K562 (cell line): ENCODE results near the gene ELMOD1. TPM values are rescaled to one million over a fixed set of nuclear protein-coding genes. Genes with fewer than 3 reads are reported as not detected.

Experiments used
- ATAC-seq: fragments of 200-7000 bp; cut with Tn5 transposase; 3 replicates; pipeline ENCODE4 v1.9.1; 2020; ENCODE audit warnings: moderate library complexity
- BruUV-seq: library from RNA; stranded (reverse); fragments of 400-500 nt; replicated peaks from 2 replicates; lab custom pipeline; 2021; lab: Mats Ljungman, UMichigan
- CTCF ChIA-PET: fragments of 300-600 bp; formaldehyde crosslinking; extraction: SDS; loops from one replicate; lab custom pipeline; 2021; ENCODE audit warnings: low intra/inter-chr PET ratio; lab: Yijun Ruan, JAX
- POLR2A ChIA-PET: fragments of 300-600, 350-650 bp; sonication (Branson Sonifier 250); formaldehyde crosslinking; extraction: SDS; loops from one replicate; lab custom pipeline; 2021; ENCODE audit warnings: antibody characterized with exemption, inconsistent platforms; lab: Yijun Ruan, JAX
- DNase-seq, 4 experiments: peaks; one replicate each; pipeline versions ENCODE4 v3.0.0 to v3.0.0-alpha.2; 2011 to 2018; ENCODE audit warnings: low spot score in 3 of 4, mixed read lengths in 3 of 4; ENCODE audit errors: extremely low read depth in 1 of 4
- FAIRE-seq: peaks from 2 replicates; lab custom pipeline; 2011; peaks lifted over from hg19 to GRCh38; lab: Jason Lieb, UNC
- H2AFZ ChIP-seq: 2 replicates; pipeline ENCODE4 v1.6.0; 2011; ENCODE audit warnings: low read depth, low read length, control low read depth, inconsistent platforms
- H3K27ac ChIP-seq: fragments of 200-600 bp; 3 replicates; pipeline ENCODE4 v1.8.0; 2011; ENCODE audit warnings: low read depth, mild to moderate bottlenecking, control low read depth, inconsistent platforms, low read length, moderate library complexity, mixed read lengths; ENCODE audit errors: extremely low read depth
- H3K27me3 ChIP-seq, 2 experiments: fragments of 300-600 bp in 1 of 2; 2 replicates in 1 of 2; 3 replicates in 1 of 2; pipeline versions ENCODE4 v1.6.0 to v1.8.0; 2011; ENCODE audit warnings: inconsistent platforms in 2 of 2, low read length in 2 of 2, mild to moderate bottlenecking in 1 of 2, mixed read lengths in 1 of 2, moderate library complexity in 1 of 2; ENCODE audit not compliant: control insufficient read depth in 2 of 2, insufficient read depth in 2 of 2
- H3K36me3 ChIP-seq: fragments of 300-600 bp; 3 replicates; pipeline ENCODE4 v1.8.0; 2011; ENCODE audit warnings: mild to moderate bottlenecking, low read length, inconsistent platforms; ENCODE audit not compliant: control insufficient read depth, insufficient read depth
- H3K4me1 ChIP-seq, 2 experiments: fragments of 200-600 bp in 1 of 2; replicated peaks in 1 of 2; 2 replicates in 1 of 2; 3 replicates in 1 of 2; pipeline versions ENCODE4 v1.5.1 to v1.8.0; 2011; ENCODE audit warnings: inconsistent platforms in 2 of 2, low read length in 2 of 2, mild to moderate bottlenecking in 1 of 2, mixed read lengths in 1 of 2, moderate library complexity in 1 of 2; ENCODE audit not compliant: control insufficient read depth in 2 of 2, insufficient read depth in 2 of 2
- H3K4me2 ChIP-seq: 2 replicates; pipeline ENCODE4 v1.6.1; 2011; ENCODE audit warnings: low read length, control low read depth, inconsistent platforms, mixed read lengths; ENCODE audit not compliant: insufficient read depth
- H3K4me3 ChIP-seq: fragments of 200-600 bp; sonication (generic), shearing (Covaris generic); 2 replicates; pipeline ENCODE4 v1.5.1; 2016; ENCODE audit warnings: control low read depth, inconsistent platforms
- H3K79me2 ChIP-seq: fragments of 200-600 bp; 3 replicates; pipeline ENCODE4 v1.8.0; 2011; ENCODE audit warnings: low read length, inconsistent platforms; ENCODE audit not compliant: control insufficient read depth, insufficient read depth
- H3K9ac ChIP-seq, 2 experiments: 2 replicates each; pipeline versions ENCODE4 v1.6.0 to v1.6.1; 2011; ENCODE audit warnings: low read depth in 2 of 2, low read length in 2 of 2, control low read depth in 1 of 2, inconsistent platforms in 1 of 2, mild to moderate bottlenecking in 1 of 2, mixed read lengths in 1 of 2; ENCODE audit not compliant: insufficient read depth in 1 of 2
- H3K9me1 ChIP-seq: one replicate; pipeline ENCODE4 v1.6.0; 2011; ENCODE audit warnings: inconsistent platforms, mild to moderate bottlenecking, low read length, moderate library complexity; ENCODE audit not compliant: control insufficient read depth, insufficient read depth
- H3K9me3 ChIP-seq: replicated peaks from 2 replicates; pipeline ENCODE4 v1.5.1; 2011; ENCODE audit warnings: low read depth, low read length, inconsistent platforms; ENCODE audit not compliant: control insufficient read depth, insufficient read depth
- H4K20me1 ChIP-seq: replicated peaks from 2 replicates; pipeline ENCODE4 v1.6.1; 2011; ENCODE audit warnings: low read length, inconsistent platforms, mixed read lengths; ENCODE audit not compliant: control insufficient read depth, insufficient read depth
- CBX3 ChIP-seq, 2 experiments: IDR thresholded peaks; 1 replicate in 1 of 2; 2 replicates in 1 of 2; pipeline ENCODE4 v1.6.1; 2012; ENCODE audit warnings: inconsistent platforms in 2 of 2, low read length in 2 of 2, borderline replicate concordance in 1 of 2, control low read depth in 1 of 2
- CBX8 ChIP-seq: fragments of 200-600 bp; sonication (generic); IDR thresholded peaks from 2 replicates; pipeline ENCODE4 v1.6.1; 2012; ENCODE audit warnings: borderline replicate concordance, mixed run types, low read depth, mild to moderate bottlenecking, moderate library complexity, mixed read lengths, low read length, control low read depth, inconsistent platforms; ENCODE audit not compliant: poor library complexity, severe bottlenecking; ENCODE audit errors: extremely low read depth
- CCAR2 ChIP-seq: fragments of 200-400 bp; formaldehyde crosslinking; IDR thresholded peaks from 2 replicates; pipeline ENCODE4 v1.6.1; 2017; ENCODE audit warnings: mild to moderate bottlenecking, low read depth, low read length
- CHD1 ChIP-seq: fragments of 200-600 bp; sonication (generic); IDR thresholded peaks from one replicate; pipeline ENCODE4 v1.6.1; 2012; ENCODE audit warnings: mild to moderate bottlenecking, moderate library complexity, low read length, inconsistent platforms
- CREB1 ChIP-seq, 2 experiments: sonication (generic) in 1 of 2; formaldehyde crosslinking in 1 of 2; IDR thresholded peaks; 2 replicates each; pipeline versions ENCODE4 v1.6.1 to v1.8.0; 2012 to 2022; ENCODE audit warnings: inconsistent platforms in 1 of 2, mild to moderate bottlenecking in 1 of 2, missing genetic modification reagents in 1 of 2, moderate library complexity in 1 of 2
- HMG20A ChIP-seq: fragments of 450-650 bp; formaldehyde crosslinking; conservative IDR thresholded peaks from 2 replicates; pipeline ENCODE4 v1.4.0; 2020; ENCODE audit warnings: mild to moderate bottlenecking, mixed read lengths
- KAT7 ChIP-seq: sonication (generic); formaldehyde crosslinking; IDR thresholded peaks from 2 replicates; pipeline ENCODE4 v1.8.0; 2022; ENCODE audit warnings: missing genetic modification reagents, mild to moderate bottlenecking, borderline replicate concordance
- MYBL2 ChIP-seq, 2 experiments: fragments of 450-650 bp in 1 of 2; sonication (generic) in 1 of 2; formaldehyde crosslinking in 1 of 2; IDR thresholded peaks; 2 replicates each; pipeline versions ENCODE4 v1.6.1 to v1.8.1; 2017 to 2022; ENCODE audit warnings: borderline replicate concordance in 1 of 2, inconsistent platforms in 1 of 2, low read depth in 1 of 2, mild to moderate bottlenecking in 1 of 2, missing genetic modification reagents in 1 of 2, moderate library complexity in 1 of 2
- NFATC3 ChIP-seq: fragments of 450-650 bp; IDR thresholded peaks from 2 replicates; pipeline ENCODE4 v1.6.1; 2017; ENCODE audit warnings: mild to moderate bottlenecking
- POLR3G ChIP-seq: IDR thresholded peaks from 2 replicates; pipeline ENCODE4 v1.6.1; 2011; ENCODE audit not compliant: insufficient read length, insufficient replicate concordance; ENCODE audit errors: extremely low read depth
- RB1 ChIP-seq: fragments of 450-650 bp; IDR thresholded peaks from 2 replicates; pipeline ENCODE4 v1.6.1; 2017; ENCODE audit warnings: low read depth, mild to moderate bottlenecking
- RBBP5 ChIP-seq: fragments of 200-600 bp; sonication (generic); IDR thresholded peaks from 2 replicates; pipeline ENCODE4 v1.6.1; 2012; ENCODE audit warnings: borderline replicate concordance, mild to moderate bottlenecking, low read length, control low read depth, inconsistent platforms; ENCODE audit not compliant: insufficient read depth, poor library complexity, severe bottlenecking
- RBM39 ChIP-seq: fragments of 200-400 bp; formaldehyde crosslinking; optimal IDR thresholded peaks from 2 replicates; pipeline ENCODE3; 2018; ENCODE audit warnings: low read depth, low read length
- TCF3 ChIP-seq: sonication (generic); formaldehyde crosslinking; IDR thresholded peaks from 2 replicates; pipeline ENCODE4 v1.4.0; 2020; ENCODE audit warnings: mild to moderate bottlenecking, missing genetic modification reagents
- ZNF354B ChIP-seq: fragments of 250-450 bp; sonication (Bioruptor Pico); IDR thresholded peaks from 2 replicates; pipeline ENCODE4 v1.4.0; 2020
- WGBS: fragments of 100-300 bp; shearing (Covaris generic); methylation state at CpG from one replicate; pipeline ENCODE4 v1.1.6; 2016; ENCODE audit warnings: low coverage, mixed read lengths; ENCODE audit not compliant: insufficient coverage; ENCODE audit errors: missing lambda C conversion rate; 5-methylcytosine and 5-hydroxymethylcytosine counted together
- in situ Hi-C: fragments of 300-500 bp; cut with MboI; formaldehyde crosslinking; loops from 4 replicates; pipeline ENCODE4 v1.15.0; 2018; ENCODE audit warnings: inconsistent platforms, mixed read lengths
- intact Hi-C: fragments of 100-400 bp; cut with micrococcal nuclease; formaldehyde crosslinking; loops from 2 replicates; pipeline ENCODE4 v1.14.2; 2022
- polyA plus RNA-seq, 8 experiments: library from polyadenylated mRNA; depleted of rRNA in 4 of 8; stranded (reverse) in 5 of 8; unstranded in 3 of 8; fragments of >200 nt; fragmentation: Nextera tagmentation in 2 of 8; fragmentation: Illumina TruSeq in 1 of 8; extraction: Ambion mirVana in 2 of 8; extraction: Trizol in 1 of 8; gene quantifications; 2 replicates each; pipeline versions ENCODE4 v1.2.1 to v1.2.3, GENCODE V29; 2011 to 2014; ENCODE audit warnings: inconsistent platforms in 1 of 8, missing spikeins in 1 of 8
- total RNA-seq, 7 experiments: library from RNA; depleted of rRNA in 6 of 7; stranded (reverse); fragments of >200 nt in 6 of 7; fragmentation: Illumina TruSeq in 2 of 7; extraction: Trizol in 2 of 7; gene quantifications; 2 replicates each; pipeline versions ENCODE4 v1.2.1 to v1.2.3, GENCODE V29; 2011 to 2021; ENCODE audit warnings: low replicate concordance in 1 of 7
- TF ChIP-seq, protein P1 (sequence below): fragments of 450-650 bp; IDR thresholded peaks from 2 replicates; pipeline ENCODE4 v1.6.1; 2017; ENCODE audit warnings: antibody characterized with exemption, mild to moderate bottlenecking
- TF ChIP-seq, protein P2 (sequence below): sonication (generic); formaldehyde crosslinking; IDR thresholded peaks from 2 replicates; pipeline ENCODE4 v1.9.0; 2022; ENCODE audit warnings: mild to moderate bottlenecking, missing genetic modification reagents

ELMOD1 gene
- total and polyA plus RNA-seq, 9 of the 15 experiments (the other 6 are each of a cell fraction or from before 2014, with no cell fraction given) = not detected

DNA sequence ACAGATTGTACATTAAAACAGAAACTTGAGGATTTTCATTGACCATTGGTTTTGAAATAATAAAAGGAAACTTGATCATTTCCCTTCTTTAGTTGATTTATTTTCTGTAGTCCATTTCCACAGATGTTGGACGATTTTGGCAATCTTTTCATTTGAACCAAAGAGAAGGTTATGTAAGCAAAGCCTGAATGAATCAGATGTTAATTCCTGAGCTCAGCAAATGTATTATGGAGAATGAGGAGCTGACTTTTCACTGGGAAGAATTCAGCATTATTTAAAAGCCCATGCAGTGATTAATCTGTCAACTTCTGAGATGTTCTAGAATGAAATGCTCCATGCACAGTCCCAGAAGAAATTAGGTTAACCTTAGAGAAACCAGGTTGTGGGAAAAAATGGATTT lies 29.0 kb downstream of the ELMOD1 start:
- ChIA-PET POLR2A (no interaction called here), CTCF (no interaction called here)
- Histone ChIP-seq H3K4me1 (no peaks in the 10 kb centered on the region), H3K9me1 (no peaks in the 10 kb centered on the region), H3K9ac (no peak overlapping the region), H3K79me2 (no peaks in the 10 kb centered on the region), H4K20me1 (no peaks in the 10 kb centered on the region), H2AFZ (no peak overlapping the region), H3K27me3 (peaks cover 0 to 4% of the 10 kb centered on the region in 2 experiments; a peak in 3 of 5 replicates), H3K9me3 (no peaks in the 10 kb centered on the region), H3K36me3 (no peaks in the 10 kb centered on the region), H3K4me3 (no peak overlapping the region), H3K4me2 (no peak overlapping the region), H3K27ac (no peak overlapping the region)
- in situ Hi-C loops = no loop called here
- DNase-seq (no peak), FAIRE-seq (no peak), ATAC-seq (no peak)
- no TSS peak for BruUV-seq
- 0% methylated on average over 1 of the region's 1 CpG for WGBS
- TF ChIP-seq RBBP5 (no peak), CREB1 (IDR thresholded peaks at IDR 0.05) (no peak), CREB1 (CRISPR knock-in tag; IDR thresholded peaks at IDR 0.05) (no peak), CCAR2 (no peak), MYBL2 (IDR thresholded peaks at IDR 0.05; ENCODE audit: low read depth) (no peak), MYBL2 (CRISPR knock-in tag; IDR thresholded peaks at IDR 0.05; ENCODE audit: borderline replicate concordance) (no peak), CHD1 (no peak), ZNF354B (CRISPR knock-in tag) (no peak), RBM39 (no peak), RB1 (no peak), TCF3 (no peak), POLR3G (no peak), CBX3 (IDR thresholded peaks at IDR 0.05; ENCODE audit: borderline replicate concordance in 1 of 2, low read length in 2 of 2) (no peak), CBX8 (no peak), HMG20A (no peak), NFATC3 (no peak), KAT7 (CRISPR knock-in tag) (no peak)
- TF ChIP-seq, protein P1, sequence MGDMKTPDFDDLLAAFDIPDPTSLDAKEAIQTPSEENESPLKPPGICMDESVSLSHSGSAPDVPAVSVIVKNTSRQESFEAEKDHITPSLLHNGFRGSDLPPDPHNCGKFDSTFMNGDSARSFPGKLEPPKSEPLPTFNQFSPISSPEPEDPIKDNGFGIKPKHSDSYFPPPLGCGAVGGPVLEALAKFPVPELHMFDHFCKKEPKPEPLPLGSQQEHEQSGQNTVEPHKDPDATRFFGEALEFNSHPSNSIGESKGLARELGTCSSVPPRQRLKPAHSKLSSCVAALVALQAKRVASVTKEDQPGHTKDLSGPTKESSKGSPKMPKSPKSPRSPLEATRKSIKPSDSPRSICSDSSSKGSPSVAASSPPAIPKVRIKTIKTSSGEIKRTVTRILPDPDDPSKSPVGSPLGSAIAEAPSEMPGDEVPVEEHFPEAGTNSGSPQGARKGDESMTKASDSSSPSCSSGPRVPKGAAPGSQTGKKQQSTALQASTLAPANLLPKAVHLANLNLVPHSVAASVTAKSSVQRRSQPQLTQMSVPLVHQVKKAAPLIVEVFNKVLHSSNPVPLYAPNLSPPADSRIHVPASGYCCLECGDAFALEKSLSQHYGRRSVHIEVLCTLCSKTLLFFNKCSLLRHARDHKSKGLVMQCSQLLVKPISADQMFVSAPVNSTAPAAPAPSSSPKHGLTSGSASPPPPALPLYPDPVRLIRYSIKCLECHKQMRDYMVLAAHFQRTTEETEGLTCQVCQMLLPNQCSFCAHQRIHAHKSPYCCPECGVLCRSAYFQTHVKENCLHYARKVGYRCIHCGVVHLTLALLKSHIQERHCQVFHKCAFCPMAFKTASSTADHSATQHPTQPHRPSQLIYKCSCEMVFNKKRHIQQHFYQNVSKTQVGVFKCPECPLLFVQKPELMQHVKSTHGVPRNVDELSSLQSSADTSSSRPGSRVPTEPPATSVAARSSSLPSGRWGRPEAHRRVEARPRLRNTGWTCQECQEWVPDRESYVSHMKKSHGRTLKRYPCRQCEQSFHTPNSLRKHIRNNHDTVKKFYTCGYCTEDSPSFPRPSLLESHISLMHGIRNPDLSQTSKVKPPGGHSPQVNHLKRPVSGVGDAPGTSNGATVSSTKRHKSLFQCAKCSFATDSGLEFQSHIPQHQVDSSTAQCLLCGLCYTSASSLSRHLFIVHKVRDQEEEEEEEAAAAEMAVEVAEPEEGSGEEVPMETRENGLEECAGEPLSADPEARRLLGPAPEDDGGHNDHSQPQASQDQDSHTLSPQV = no peak
- TF ChIP-seq, protein P2, sequence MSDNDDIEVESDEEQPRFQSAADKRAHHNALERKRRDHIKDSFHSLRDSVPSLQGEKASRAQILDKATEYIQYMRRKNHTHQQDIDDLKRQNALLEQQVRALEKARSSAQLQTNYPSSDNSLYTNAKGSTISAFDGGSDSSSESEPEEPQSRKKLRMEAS = no peak
- intact Hi-C loops = no loop called here
